ENCODE data around the gene KIF1C.

DNA sequence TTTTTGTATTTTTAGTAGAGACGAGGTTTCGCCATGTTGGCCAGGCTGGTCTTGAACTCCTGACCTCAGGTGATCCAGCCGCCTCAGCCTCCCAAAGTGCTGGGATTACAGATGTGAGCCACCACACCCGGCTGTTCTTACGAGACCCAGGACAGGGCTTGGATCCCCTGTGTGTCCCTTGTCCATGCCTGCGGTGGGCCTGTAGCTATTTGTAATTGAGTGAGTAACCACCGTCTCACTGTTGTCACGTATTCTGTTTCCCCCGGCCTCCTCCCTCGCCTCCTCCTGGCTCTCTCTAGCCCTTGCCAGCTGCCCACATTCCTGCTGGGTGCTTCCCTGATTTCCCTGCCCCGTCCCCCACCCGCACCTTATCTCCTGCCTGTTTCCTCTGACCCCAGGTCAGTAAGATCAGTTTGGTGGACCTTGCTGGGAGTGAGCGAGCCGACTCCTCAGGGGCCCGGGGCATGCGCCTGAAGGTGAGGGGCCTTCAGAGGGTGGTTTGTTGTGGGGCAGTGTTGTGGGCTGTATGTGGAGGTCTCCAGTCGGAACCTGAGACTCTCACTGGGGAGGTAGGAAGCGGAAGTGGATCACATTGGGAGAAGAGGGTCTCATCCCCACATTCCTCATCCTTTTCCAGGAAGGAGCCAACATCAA is 5.6 kb downstream of the KIF1C start:
- no peak for TF ChIP-seq CTCF (IDR thresholded peaks at IDR 0.05)
- TF ChIP-seq POLR2A (IDR thresholded peaks at IDR 0.05), result no peak
- no peak for TF ChIP-seq POLR2AphosphoS5 (IDR thresholded peaks at IDR 0.05; ENCODE audit: insufficient read depth in 1 of 2, low read depth in 1 of 2)
